HG03039 (cell line): ENCODE data around the gene FYTTD1.
"Not testable (repeated sequence)": the region's sequence is repeated elsewhere in the genome, so short reads cannot be mapped to it uniquely, and the experiment has no call there.

Source experiments
- ATAC-seq: cut with Tn5 transposase; IDR thresholded peaks from one replicate; pipeline ENCODE4 v1.9.1; 2021; ENCODE audit warnings: mild to moderate bottlenecking, moderate library complexity; ENCODE audit not compliant: unreplicated experiment

FYTTD1 gene

DNA sequence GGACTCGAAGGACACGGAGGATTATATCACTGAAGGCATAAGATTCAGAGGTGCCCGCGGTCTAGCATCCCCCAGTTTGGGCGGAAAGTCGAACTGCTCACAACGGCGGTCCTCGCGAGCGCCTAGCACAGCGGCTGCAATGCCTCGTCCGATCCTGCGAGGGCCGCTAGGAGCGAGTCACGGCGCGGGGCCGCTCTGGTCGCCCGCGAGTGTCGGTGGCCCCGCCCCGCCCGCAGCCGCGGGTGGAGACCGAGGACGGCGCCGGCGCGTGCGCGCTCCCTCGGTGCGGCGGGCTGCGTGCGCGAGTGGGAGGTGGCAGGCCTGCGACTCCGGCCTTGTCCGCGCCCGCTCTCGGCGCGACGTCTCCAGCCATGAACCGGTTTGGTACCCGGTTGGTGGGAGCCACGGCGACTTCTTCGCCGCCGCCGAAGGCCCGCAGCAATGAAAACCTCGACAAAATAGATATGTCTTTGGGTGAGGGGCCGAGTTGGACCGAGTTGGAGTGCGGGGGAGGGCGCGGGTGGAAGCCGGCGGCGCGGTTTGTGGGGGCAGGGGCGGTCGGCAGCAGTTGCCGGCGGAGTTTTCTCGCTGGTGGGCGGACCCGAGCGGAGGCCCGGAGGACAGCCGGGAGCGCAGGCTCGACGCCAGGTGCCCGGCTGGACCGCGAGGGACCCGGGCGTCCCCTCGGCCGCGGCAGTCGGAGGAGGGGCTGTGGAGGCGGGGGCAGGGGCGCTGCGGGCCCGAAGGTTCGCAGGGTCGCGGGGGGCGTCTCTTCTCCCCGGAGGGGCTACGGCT lies at the start of gene FYTTD1:
FYTTD1 (plus strand) TSS at position 283 of the 795 bp plus-strand sequence; CDS start at position 372, 89 bp downstream.
- ATAC-seq, result peak; percentile 65

- ATAC-seq, result no peak
Measured at GRCh38 chr3:197700095-197700494, 49.6 kb upstream of the FYTTD1 start.

- no peak for ATAC-seq
Measured at GRCh38 chr3:197701841-197702240, 47.8 kb upstream of the FYTTD1 start.

DNA sequence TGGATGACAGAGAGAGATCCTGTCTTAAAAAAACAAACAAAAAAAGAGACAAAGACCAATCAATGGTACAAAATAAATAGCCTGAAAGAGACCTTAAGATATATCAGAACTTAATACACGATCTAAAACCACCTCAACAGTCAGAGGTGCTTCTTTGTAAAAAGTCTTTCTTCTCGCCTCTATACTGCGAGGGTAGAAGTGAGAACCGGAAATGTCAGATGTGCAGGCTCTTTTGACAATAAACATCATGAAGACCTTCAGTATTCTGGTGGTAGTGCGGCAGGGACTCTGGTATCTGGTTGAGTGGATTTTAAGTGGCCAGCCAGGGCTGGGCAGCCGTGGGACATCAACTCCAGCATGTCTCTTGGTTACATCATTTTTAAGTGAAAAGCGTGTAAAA lies 43.0 kb upstream of the FYTTD1 start:
- no peak for ATAC-seq

GRCh38 chr3:197709135-197709534 lies 40.5 kb upstream of the FYTTD1 start:
- no peak for ATAC-seq

- not testable (repeated sequence) for ATAC-seq
Measured at GRCh38 chr3:197710965-197711364, 38.7 kb upstream of the FYTTD1 start.

GRCh38 chr3:197711973-197712707 lies 37.5 kb upstream of the FYTTD1 start:
- peak; percentile 82 for ATAC-seq

- no peak for ATAC-seq
Measured at GRCh38 chr3:197713477-197713822, 36.2 kb upstream of the FYTTD1 start.

DNA sequence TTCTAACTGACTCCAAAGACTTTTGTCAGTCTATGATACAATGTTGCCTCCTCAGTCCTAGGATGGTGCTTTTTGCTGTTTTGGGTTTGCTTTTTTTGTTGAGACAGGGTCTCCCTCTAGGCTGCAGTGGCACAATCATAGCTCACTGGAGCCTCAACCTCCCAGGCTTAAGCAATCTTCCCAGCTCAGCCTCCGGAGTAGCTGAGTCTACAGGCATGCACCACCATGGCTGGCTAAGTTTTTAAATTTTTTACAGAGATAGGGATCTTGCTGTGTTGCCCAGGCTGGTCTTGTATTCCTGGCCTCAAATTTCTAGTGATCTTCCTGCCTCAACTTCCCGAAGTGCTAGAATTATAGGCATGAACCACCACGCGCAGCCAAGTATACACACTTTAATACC lies 35.4 kb upstream of the FYTTD1 start:
- ATAC-seq, result no peak

DNA sequence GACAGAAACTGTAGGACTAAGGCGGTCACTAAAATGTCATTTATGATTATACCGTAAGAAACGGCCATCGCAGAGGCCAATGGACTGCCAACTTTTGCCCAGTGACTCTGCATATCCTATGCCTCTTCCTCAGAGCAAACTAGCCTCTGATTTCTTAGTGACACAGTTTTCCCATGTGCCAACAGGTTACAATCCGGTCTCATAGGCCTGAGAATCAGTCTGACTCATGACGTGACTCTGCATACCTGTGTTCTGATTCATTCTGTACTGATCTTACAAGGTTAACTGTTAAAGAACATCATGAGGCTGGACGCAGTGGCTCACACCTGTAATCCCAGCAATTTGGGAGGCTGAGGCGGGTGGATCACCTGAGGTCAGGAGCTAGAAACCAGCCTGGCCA lies 30.8 kb upstream of the FYTTD1 start:
- ATAC-seq, result no peak

DNA sequence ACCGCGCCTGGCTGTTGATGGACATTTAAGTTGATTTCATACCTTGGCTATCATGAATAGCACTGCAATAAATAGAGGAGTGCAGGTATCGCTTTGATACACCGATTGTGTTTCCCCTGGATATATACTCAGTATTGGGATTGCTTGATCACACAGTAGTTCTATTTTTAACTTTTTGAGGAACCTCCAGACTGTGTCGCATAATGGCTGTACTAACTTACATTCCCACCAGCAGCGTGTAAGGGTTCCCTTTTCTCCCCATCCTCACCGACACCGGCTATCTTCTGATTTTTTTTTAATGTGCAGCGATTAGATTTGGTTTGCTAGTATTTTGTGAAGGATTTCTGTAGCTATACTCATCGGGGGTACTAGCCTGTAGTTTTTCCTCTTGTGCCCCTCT lies 29.0 kb upstream of the FYTTD1 start:
- no peak for ATAC-seq

GRCh38 chr3:197722734-197723133 lies 26.9 kb upstream of the FYTTD1 start:
- no peak for ATAC-seq

DNA sequence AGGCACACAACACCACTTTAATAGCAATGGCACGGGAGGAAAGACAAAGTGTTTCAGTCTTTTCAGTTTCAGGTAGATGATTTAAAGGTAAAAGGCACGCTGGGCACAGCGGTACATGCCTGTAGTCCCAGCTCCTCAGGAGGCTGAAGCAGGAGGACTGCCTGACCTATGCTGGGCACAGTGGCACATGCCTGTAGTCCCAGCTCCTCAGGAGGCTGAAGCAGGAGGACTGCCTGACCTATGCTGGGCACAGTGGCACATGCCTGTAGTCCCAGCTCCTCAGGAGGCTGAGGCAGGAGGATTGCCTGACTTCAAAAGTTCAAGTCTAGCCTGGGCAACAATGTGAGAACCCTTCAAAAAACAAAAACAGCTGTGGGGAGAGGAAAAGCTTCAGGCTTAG lies 21.8 kb upstream of the FYTTD1 start:
- not testable (repeated sequence) for ATAC-seq

DNA sequence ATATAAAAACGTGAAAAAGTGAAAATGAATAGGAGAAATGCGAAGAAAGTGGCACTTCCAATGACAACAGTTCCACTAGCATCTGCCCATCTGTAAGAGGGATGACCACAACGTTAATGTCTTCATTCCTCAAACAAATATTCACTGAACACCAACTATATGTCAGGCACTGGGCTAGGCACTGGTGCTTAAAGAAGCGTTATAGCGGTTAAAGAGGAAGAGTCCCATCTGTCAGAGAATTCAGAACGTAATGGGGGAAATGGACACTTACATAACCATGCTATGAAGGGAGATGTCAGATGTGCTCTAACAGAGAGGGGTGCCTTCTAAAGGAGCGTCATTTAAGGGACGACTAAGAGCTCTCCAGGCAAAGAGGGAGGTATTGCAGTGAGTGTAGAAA lies 21.2 kb upstream of the FYTTD1 start:
- ATAC-seq, result no peak

DNA sequence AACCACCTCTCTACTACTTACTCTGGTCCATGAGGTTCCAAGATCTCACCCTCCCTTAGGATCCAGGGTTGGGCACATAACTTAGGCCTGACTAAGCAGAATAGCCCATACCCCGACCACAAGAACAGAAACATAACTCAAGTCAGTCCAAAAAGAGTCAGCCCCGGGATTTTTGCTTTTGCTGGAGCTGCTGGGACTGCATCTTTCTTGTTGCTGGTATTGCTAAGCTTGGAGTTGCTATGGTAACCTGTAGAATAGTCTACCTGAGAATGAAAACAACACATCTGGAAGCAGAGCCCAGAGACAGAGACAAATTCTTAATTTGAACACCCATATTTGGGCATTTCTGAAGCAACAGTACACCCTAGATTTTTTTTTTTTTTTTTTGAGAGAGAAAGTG lies 19.5 kb upstream of the FYTTD1 start:
- ATAC-seq, result no peak

GRCh38 chr3:197730770-197731169 lies 18.9 kb upstream of the FYTTD1 start:
- ATAC-seq, result not testable (repeated sequence)

GRCh38 chr3:197731483-197731882 lies 18.2 kb upstream of the FYTTD1 start:
- not testable (repeated sequence) for ATAC-seq

DNA sequence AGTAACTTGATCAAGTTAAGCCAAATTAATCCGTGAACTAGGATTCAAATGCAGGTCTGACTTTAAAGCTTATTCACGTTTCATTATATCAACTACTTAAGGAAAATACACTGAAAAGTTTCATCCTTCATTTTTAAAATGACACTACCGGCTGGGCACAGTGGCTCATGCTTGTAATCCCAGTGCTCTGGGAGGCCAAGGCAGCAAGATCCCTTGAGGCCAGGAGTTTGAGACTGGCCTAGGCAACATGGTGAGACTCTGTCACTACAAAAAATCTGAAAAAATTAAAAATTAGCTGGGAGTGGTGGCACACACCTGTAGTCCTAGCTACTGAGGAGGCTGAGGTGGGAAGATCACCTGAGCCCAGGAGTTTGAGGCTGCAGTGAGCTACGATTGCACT lies 16.6 kb upstream of the FYTTD1 start:
- ATAC-seq, result no peak

DNA sequence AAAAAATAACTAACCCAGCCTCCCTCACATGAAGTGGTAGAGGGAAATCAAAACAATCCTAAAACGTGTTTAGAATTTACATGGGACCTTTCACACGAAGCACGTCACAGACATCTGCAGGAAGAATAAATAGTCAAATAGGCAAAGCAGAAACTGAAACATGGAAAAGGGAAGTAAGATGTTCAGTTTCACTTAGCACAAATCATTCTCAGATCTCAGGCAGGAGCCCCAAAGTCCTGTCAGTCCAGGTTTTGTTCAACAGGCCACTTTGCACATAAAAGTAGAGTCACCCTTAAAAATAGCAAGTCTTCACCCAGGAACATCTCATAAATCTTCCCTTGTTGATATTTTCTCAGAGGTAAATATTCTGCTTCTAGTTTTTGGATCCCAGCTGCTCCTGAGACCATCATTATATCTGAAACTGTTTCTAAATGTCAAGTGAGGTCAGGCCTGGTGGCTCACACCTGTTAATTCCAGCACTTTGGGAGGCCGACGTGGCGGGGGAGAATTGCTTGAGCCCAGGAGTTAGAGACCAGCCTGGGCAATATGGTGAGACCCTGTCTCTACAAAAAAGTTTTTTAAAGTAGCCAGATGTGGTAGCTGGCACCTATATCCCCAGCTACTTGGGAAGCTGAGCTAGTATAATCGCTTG lies 14.9 kb upstream of the FYTTD1 start:
- no peak for ATAC-seq

DNA sequence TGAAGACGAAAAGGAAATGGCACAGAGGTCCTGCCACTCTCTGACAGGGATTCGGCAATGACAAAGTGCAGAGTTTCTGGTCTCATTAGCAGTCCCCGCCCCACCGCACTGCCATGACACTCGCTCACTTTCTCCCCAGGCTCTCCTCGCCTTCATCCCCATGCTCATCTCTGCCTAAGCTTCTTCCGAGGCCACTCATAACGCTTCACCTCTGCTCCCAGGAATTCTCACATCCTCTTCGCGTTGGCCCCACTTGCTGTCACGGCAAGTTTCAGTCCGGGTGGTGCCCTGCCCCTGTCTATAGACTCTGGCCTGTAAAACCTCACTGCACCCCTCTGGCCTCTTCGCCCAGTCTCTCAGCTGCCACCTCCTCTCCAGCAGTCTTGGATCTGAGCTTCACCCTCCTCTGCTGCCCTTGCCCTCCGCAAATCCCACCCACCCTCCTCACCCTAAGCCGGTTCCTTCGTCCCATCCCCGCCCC lies 13.6 kb upstream of the FYTTD1 start:
- peak; percentile 18 for ATAC-seq

GRCh38 chr3:197736491-197737318 lies 13.0 kb upstream of the FYTTD1 start, which contains the start of gene RUBCN:
TSS of gene RUBCN (minus strand) at chr3:197736904. CDS start at chr3:197736719, 185 bp downstream.
- ATAC-seq, result peak; percentile 86
